Measurements from ENCODE around the gene ABCB9.

Gene ABCB9

DNA sequence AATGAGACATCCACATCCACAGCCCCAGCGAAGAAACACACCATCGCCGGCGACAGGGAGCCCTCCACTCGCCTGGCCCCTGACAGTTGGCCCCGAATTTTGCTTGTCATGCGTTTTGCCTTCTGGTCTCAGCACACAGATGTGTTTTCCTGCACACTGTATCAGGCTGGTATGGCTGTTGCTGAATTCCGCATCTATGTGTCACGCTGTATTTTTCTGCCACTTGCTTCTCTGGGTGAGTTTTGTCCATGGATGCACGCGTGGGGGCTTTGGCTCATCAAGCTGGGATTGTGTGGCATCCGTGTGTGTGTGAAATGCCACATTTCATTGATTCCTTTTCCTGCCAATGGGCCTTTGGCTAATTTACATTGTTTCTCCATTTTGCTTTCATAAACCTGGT, 40.7 kb upstream of the ABCB9 start:
- peaks cover 0 to 49% (median 19%) of the 10 kb centered on the region in 4 experiments for H3K36me3 ChIP-seq (ENCODE audit: control insufficient read depth in 4 of 4, insufficient read depth in 4 of 4, low read length in 3 of 4)
- no peaks in the 10 kb centered on the region for H3K4me1 ChIP-seq (ENCODE audit: control extremely low read depth in 1 of 4, control insufficient read depth in 4 of 4, insufficient read depth in 4 of 4, low read length in 3 of 4)
- CTCF ChIA-PET: interaction anchor here (1.0 to 1.3 kb wide), 2 partner anchors 14 to 31 kb away, joined by 3 read pairs; no protein-coding TSS in a partner anchor
- POLR2A ChIA-PET: no interaction called here
- H3K27ac ChIP-seq (ENCODE audit: insufficient read depth in 1 of 2, low read depth in 1 of 2, low read length in 2 of 2, poor library complexity in 1 of 2, severe bottlenecking in 2 of 2): no peak overlapping the region
- H3K9me3 ChIP-seq (ENCODE audit: control extremely low read depth in 1 of 5, control insufficient read depth in 4 of 5, insufficient read depth in 2 of 5, low read depth in 1 of 5, low read length in 4 of 5): no peaks in the 10 kb centered on the region
- no peak overlapping the region for H3K4me3 ChIP-seq (ENCODE audit: control insufficient read depth in 1 of 7, extremely low read depth in 1 of 7, insufficient read depth in 4 of 7, low read depth in 2 of 7, low read length in 6 of 7)
- H3K27me3 ChIP-seq (replicated peaks in 2 of 5; ENCODE audit: control insufficient read depth in 4 of 5, insufficient read depth in 5 of 5, low read length in 4 of 5): no peaks in the 10 kb centered on the region
- DNase-seq: no peak
- WGBS (ENCODE audit: insufficient coverage): 94% methylated on average over 12 of the region's 12 CpGs

DNA sequence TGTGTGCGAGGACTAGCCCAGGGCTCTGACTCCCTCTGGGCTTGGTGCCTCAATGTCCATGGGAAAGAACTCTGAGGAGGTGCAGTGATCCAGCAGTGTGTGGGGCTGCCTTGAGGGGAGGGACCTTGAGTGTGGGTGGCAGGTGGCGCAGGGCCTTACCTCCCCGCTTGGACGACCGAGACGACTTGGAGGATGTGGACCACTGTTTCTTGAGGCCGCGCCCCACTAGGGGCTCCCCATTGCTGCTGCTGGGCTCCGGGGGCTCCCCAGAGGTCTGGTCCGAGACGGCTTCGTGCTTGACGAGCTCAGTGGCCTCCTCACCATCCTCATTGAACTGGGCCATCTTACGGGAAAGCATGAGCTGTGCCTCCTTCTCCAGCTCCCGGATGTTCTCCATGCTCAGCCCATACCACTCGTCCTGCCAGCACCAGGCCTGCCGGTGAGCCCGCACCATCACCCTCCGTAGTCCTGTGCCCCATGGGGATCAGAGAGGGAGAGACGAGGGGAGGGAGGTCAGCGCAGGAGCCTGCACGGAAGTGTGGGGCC, 38.9 kb upstream of the ABCB9 start:
- 98% methylated on average over 19 of the region's 22 CpGs for WGBS (ENCODE audit: insufficient coverage)
- ChIA-PET POLR2A (no interaction called here), CTCF (interaction anchor here (0.9 kb wide), 1 partner anchor 10 kb away, joined by 3 read pairs; no protein-coding TSS in a partner anchor)
- peaks cover 0 to 49% (median 18%) of the 10 kb centered on the region in 4 experiments for H3K36me3 ChIP-seq (ENCODE audit: control insufficient read depth in 4 of 4, insufficient read depth in 4 of 4, low read length in 3 of 4)
- H3K27me3 ChIP-seq (replicated peaks in 2 of 5; ENCODE audit: control insufficient read depth in 4 of 5, insufficient read depth in 5 of 5, low read length in 4 of 5): no peaks in the 10 kb centered on the region
- DNase-seq: no peak
- H3K9me3 ChIP-seq (ENCODE audit: control extremely low read depth in 1 of 5, control insufficient read depth in 4 of 5, insufficient read depth in 2 of 5, low read depth in 1 of 5, low read length in 4 of 5): no peaks in the 10 kb centered on the region
- no peak overlapping the region for H3K4me3 ChIP-seq (ENCODE audit: control insufficient read depth in 1 of 7, extremely low read depth in 1 of 7, insufficient read depth in 4 of 7, low read depth in 2 of 7, low read length in 6 of 7)
- H3K27ac ChIP-seq (ENCODE audit: insufficient read depth in 1 of 2, low read depth in 1 of 2, low read length in 2 of 2, poor library complexity in 1 of 2, severe bottlenecking in 2 of 2): no peak overlapping the region
- peaks cover 0 to 2% (median 0%) of the 10 kb centered on the region in 4 experiments for H3K4me1 ChIP-seq (ENCODE audit: control extremely low read depth in 1 of 4, control insufficient read depth in 4 of 4, insufficient read depth in 4 of 4, low read length in 3 of 4)

DNA sequence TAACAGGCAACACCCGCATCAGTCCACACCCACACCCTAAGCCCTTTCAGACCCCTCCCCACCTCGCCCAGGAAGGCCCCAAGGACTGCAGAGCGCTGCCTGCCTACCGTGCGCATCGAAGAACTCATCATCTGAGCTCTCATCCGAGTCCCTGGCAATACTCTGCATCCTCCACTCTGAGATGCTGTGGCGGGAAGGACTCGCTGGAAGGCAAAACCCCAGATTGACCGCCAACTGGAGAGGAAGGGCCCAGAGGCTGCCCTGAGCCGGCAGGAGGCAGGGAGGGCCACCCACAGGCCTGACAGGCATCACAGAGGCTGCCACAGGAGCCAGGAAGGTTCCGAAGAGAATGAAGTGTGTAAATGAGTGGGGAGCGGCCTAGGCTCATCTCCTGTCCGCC, 38.0 kb upstream of the ABCB9 start:
- Histone ChIP-seq H3K27me3 (replicated peaks in 2 of 5; ENCODE audit: control insufficient read depth in 4 of 5, insufficient read depth in 5 of 5, low read length in 4 of 5) (no peaks in the 10 kb centered on the region), H3K27ac (ENCODE audit: insufficient read depth in 1 of 2, low read depth in 1 of 2, low read length in 2 of 2, poor library complexity in 1 of 2, severe bottlenecking in 2 of 2) (no peak overlapping the region), H3K36me3 (ENCODE audit: control insufficient read depth in 4 of 4, insufficient read depth in 4 of 4, low read length in 3 of 4) (peaks cover 0 to 46% (median 21%) of the 10 kb centered on the region in 4 experiments), H3K9me3 (ENCODE audit: control extremely low read depth in 1 of 5, control insufficient read depth in 4 of 5, insufficient read depth in 2 of 5, low read depth in 1 of 5, low read length in 4 of 5) (no peaks in the 10 kb centered on the region), H3K4me3 (ENCODE audit: control insufficient read depth in 1 of 7, extremely low read depth in 1 of 7, insufficient read depth in 4 of 7, low read depth in 2 of 7, low read length in 6 of 7) (no peak overlapping the region), H3K4me1 (ENCODE audit: control extremely low read depth in 1 of 4, control insufficient read depth in 4 of 4, insufficient read depth in 4 of 4, low read length in 3 of 4) (peaks cover 0 to 4% (median under 1%) of the 10 kb centered on the region in 4 experiments)
- ChIA-PET POLR2A (no interaction called here), CTCF (no interaction called here)
- 93% methylated on average over 14 of the region's 14 CpGs for WGBS (ENCODE audit: insufficient coverage)
- no peak for DNase-seq

DNA sequence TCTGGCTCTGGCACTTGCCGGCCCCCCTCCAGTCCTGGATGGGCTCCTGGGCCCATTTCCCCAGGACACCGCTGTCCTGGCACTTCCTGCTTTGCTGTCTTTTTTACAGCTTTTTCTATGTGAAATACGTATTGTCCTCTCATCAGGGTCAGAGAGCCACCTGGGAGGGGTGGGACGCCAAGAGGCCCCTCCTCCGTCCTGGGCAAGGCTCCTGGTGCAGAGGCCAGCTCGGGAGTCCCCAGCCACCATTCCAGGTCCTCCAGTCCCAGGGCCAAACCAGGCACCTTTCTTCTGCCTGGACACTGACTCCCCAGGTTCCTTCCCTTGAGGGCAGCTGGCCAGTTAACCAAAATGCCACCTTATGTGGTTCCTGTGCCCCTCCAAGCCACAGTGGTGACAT, 37.0 kb upstream of the ABCB9 start:
- CTCF ChIA-PET: no interaction called here
- Histone ChIP-seq H3K9me3 (ENCODE audit: control extremely low read depth in 1 of 5, control insufficient read depth in 4 of 5, insufficient read depth in 2 of 5, low read depth in 1 of 5, low read length in 4 of 5) (no peaks in the 10 kb centered on the region), H3K27ac (ENCODE audit: insufficient read depth in 1 of 2, low read depth in 1 of 2, low read length in 2 of 2, poor library complexity in 1 of 2, severe bottlenecking in 2 of 2) (no peak overlapping the region), H3K4me1 (ENCODE audit: control extremely low read depth in 1 of 4, control insufficient read depth in 4 of 4, insufficient read depth in 4 of 4, low read length in 3 of 4) (peaks cover 0 to 4% (median under 1%) of the 10 kb centered on the region in 4 experiments), H3K27me3 (replicated peaks in 2 of 5; ENCODE audit: control insufficient read depth in 4 of 5, insufficient read depth in 5 of 5, low read length in 4 of 5) (no peaks in the 10 kb centered on the region), H3K36me3 (ENCODE audit: control insufficient read depth in 4 of 4, insufficient read depth in 4 of 4, low read length in 3 of 4) (peaks cover 0 to 38% (median 18%) of the 10 kb centered on the region in 4 experiments), H3K4me3 (ENCODE audit: control insufficient read depth in 1 of 7, extremely low read depth in 1 of 7, insufficient read depth in 4 of 7, low read depth in 2 of 7, low read length in 6 of 7) (no peak overlapping the region)
- POLR2A ChIA-PET: no interaction called here
- 100% methylated on average over 6 of the region's 6 CpGs for WGBS (ENCODE audit: insufficient coverage)
- no peak for DNase-seq

DNA sequence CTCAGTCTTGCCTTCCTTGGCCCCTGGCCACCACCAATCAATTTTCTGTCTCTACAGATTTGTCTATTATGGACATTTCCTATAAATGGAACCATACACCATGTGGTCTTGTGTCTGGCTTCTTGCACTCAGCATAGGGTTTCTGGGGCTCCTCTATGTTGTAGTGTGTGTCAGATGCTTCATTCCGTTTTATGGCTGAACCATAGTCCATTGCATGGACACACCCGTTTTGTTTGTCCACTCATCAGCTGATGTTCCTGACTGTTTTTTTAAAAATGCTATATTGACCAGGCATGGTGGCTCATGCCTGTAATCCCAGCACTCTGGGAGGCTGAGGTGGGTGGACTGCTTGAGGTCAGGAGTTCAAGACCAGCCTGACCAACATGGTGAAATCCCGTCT, 35.2 kb upstream of the ABCB9 start:
- no peak for DNase-seq
- Histone ChIP-seq H3K9me3 (ENCODE audit: control extremely low read depth in 1 of 5, control insufficient read depth in 4 of 5, insufficient read depth in 2 of 5, low read depth in 1 of 5, low read length in 4 of 5) (no peaks in the 10 kb centered on the region), H3K27ac (ENCODE audit: insufficient read depth in 1 of 2, low read depth in 1 of 2, low read length in 2 of 2, poor library complexity in 1 of 2, severe bottlenecking in 2 of 2) (no peak overlapping the region), H3K4me1 (ENCODE audit: control extremely low read depth in 1 of 4, control insufficient read depth in 4 of 4, insufficient read depth in 4 of 4, low read length in 3 of 4) (peaks cover 0 to 4% (median under 1%) of the 10 kb centered on the region in 4 experiments), H3K36me3 (ENCODE audit: control insufficient read depth in 4 of 4, insufficient read depth in 4 of 4, low read length in 3 of 4) (peaks cover 0 to 43% (median 12%) of the 10 kb centered on the region in 4 experiments), H3K4me3 (ENCODE audit: control insufficient read depth in 1 of 7, extremely low read depth in 1 of 7, insufficient read depth in 4 of 7, low read depth in 2 of 7, low read length in 6 of 7) (no peak overlapping the region), H3K27me3 (replicated peaks in 2 of 5; ENCODE audit: control insufficient read depth in 4 of 5, insufficient read depth in 5 of 5, low read length in 4 of 5) (no peaks in the 10 kb centered on the region)
- ChIA-PET POLR2A (no interaction called here), CTCF (no interaction called here)
- WGBS (ENCODE audit: insufficient coverage): 88% methylated on average over 3 of the region's 3 CpGs

DNA sequence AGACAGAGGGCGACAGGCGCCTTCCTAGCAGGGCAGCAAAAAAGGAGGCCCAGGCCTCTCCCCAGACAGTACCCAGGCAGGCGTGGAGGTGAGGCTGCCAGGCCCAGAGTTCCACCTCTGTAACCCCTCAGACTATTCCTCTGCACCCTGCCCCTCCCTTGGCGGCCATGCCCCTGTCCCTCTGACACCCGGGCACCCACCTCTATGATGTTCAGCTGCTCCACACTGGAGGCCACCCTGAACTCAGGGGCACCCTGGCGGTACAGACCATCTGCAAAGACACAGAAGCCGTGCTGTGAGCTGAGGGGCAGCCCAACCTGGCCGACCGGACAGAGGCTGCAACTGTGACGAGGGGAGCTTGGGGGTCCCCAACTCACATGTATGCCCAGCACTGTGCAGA, 34.3 kb upstream of the ABCB9 start:
- no peak for DNase-seq
- peaks cover 0 to 4% (median under 1%) of the 10 kb centered on the region in 4 experiments for H3K4me1 ChIP-seq (ENCODE audit: control extremely low read depth in 1 of 4, control insufficient read depth in 4 of 4, insufficient read depth in 4 of 4, low read length in 3 of 4)
- H3K4me3 ChIP-seq (ENCODE audit: control insufficient read depth in 1 of 7, extremely low read depth in 1 of 7, insufficient read depth in 4 of 7, low read depth in 2 of 7, low read length in 6 of 7): no peak overlapping the region
- no peak overlapping the region for H3K27ac ChIP-seq (ENCODE audit: insufficient read depth in 1 of 2, low read depth in 1 of 2, low read length in 2 of 2, poor library complexity in 1 of 2, severe bottlenecking in 2 of 2)
- CTCF ChIA-PET: interaction anchor here (1.6 to 1.8 kb wide), 2 partner anchors 10 to 24 kb away, joined by 4 to 6 read pairs; no protein-coding TSS in a partner anchor
- no peaks in the 10 kb centered on the region for H3K27me3 ChIP-seq (replicated peaks in 2 of 5; ENCODE audit: control insufficient read depth in 4 of 5, insufficient read depth in 5 of 5, low read length in 4 of 5)
- no peaks in the 10 kb centered on the region for H3K9me3 ChIP-seq (ENCODE audit: control extremely low read depth in 1 of 5, control insufficient read depth in 4 of 5, insufficient read depth in 2 of 5, low read depth in 1 of 5, low read length in 4 of 5)
- POLR2A ChIA-PET: interaction anchor here (0.5 to 0.7 kb wide), 2 partner anchors 10 to 119 kb away, joined by 3 to 4 read pairs; no protein-coding TSS in a partner anchor
- H3K36me3 ChIP-seq (ENCODE audit: control insufficient read depth in 4 of 4, insufficient read depth in 4 of 4, low read length in 3 of 4): peaks cover 0 to 47% (median 12%) of the 10 kb centered on the region in 4 experiments
- 96% methylated on average over 9 of the region's 10 CpGs for WGBS (ENCODE audit: insufficient coverage)

DNA sequence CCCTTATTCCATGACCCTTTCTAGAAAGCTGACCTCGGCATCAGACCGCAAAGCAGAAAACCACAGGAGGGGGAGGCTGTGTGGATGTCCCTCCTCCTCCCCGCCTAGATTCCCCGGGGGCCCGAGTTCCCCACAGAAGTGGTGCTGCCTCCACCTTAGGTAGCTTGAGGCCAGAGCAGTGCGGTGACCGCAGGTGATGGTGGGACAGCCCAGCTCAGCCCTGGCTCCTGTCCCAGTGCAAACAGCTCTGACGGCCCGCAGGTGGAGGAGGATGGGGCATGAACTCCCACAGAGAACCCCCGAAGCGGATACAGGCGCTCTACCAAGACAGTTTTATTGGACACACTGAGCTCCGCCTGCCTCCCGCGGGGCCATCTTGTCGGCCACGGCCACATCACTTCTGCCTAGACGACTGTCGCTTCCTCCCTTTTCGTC, 33.7 kb upstream of the ABCB9 start:
- peaks cover 0 to 46% (median 12%) of the 10 kb centered on the region in 4 experiments for H3K36me3 ChIP-seq (ENCODE audit: control insufficient read depth in 4 of 4, insufficient read depth in 4 of 4, low read length in 3 of 4)
- no peak overlapping the region for H3K4me3 ChIP-seq (ENCODE audit: control insufficient read depth in 1 of 7, extremely low read depth in 1 of 7, insufficient read depth in 4 of 7, low read depth in 2 of 7, low read length in 6 of 7)
- ChIA-PET POLR2A (no interaction called here), CTCF (interaction anchor here (1.6 to 1.8 kb wide), 2 partner anchors 9 to 23 kb away, joined by 4 to 6 read pairs; no protein-coding TSS in a partner anchor)
- H3K4me1 ChIP-seq (ENCODE audit: control extremely low read depth in 1 of 4, control insufficient read depth in 4 of 4, insufficient read depth in 4 of 4, low read length in 3 of 4): peaks cover 0 to 4% (median under 1%) of the 10 kb centered on the region in 4 experiments
- H3K27me3 ChIP-seq (replicated peaks in 2 of 5; ENCODE audit: control insufficient read depth in 4 of 5, insufficient read depth in 5 of 5, low read length in 4 of 5): no peaks in the 10 kb centered on the region
- H3K9me3 ChIP-seq (ENCODE audit: control extremely low read depth in 1 of 5, control insufficient read depth in 4 of 5, insufficient read depth in 2 of 5, low read depth in 1 of 5, low read length in 4 of 5): no peaks in the 10 kb centered on the region
- DNase-seq: peak in 2 of 3 donors; percentile 17 to 23
- WGBS (ENCODE audit: insufficient coverage): 89% methylated on average over 14 of the region's 20 CpGs
- no peak overlapping the region for H3K27ac ChIP-seq (ENCODE audit: insufficient read depth in 1 of 2, low read depth in 1 of 2, low read length in 2 of 2, poor library complexity in 1 of 2, severe bottlenecking in 2 of 2)
